Testis (tissue), 2 donors: ENCODE results near the gene MYBPC3.

ENCODE experiments used
- POLR2A ChIP-seq: fragments of 450-650 bp; IDR thresholded peaks from one replicate; pipeline ENCODE4 v1.6.1; 2017; ENCODE audit warnings: antibody characterized with exemption, mild to moderate bottlenecking, moderate library complexity
- TF ChIP-seq, protein P1 (sequence below), 3 experiments: fragments of 450-650 bp in 2 of 3; fragments of 200-600 bp in 1 of 3; sonication (generic) in 1 of 3; IDR thresholded peaks; one replicate each; pipeline ENCODE4 v1.5.1; 2016 to 2019; ENCODE audit warnings: antibody characterized with exemption in 3 of 3, mild to moderate bottlenecking in 2 of 3, moderate library complexity in 1 of 3

DNA sequence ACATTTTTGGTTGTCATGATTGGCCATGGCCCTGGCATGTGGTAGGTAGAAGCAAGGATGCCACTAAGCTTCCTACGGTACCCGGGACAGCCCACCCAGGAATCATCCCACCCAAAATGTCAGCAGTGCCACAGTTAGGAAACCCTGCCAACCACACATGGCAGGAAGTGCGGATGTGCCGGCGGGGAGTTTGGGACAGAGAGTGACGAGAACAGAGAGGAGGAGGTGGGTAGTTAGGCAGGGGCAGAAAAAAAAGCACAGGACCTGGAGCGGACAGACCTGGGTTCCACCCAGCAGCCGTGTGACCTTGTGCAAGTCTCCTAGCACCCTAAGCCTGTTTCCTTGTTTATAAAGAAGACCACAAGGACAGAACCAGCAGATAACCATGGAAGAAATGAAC is 22.5 kb upstream of the MYBPC3 start:
- TF ChIP-seq, protein P1, sequence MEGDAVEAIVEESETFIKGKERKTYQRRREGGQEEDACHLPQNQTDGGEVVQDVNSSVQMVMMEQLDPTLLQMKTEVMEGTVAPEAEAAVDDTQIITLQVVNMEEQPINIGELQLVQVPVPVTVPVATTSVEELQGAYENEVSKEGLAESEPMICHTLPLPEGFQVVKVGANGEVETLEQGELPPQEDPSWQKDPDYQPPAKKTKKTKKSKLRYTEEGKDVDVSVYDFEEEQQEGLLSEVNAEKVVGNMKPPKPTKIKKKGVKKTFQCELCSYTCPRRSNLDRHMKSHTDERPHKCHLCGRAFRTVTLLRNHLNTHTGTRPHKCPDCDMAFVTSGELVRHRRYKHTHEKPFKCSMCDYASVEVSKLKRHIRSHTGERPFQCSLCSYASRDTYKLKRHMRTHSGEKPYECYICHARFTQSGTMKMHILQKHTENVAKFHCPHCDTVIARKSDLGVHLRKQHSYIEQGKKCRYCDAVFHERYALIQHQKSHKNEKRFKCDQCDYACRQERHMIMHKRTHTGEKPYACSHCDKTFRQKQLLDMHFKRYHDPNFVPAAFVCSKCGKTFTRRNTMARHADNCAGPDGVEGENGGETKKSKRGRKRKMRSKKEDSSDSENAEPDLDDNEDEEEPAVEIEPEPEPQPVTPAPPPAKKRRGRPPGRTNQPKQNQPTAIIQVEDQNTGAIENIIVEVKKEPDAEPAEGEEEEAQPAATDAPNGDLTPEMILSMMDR (IDR thresholded peaks at IDR 0.05), result no peak
- no peak for TF ChIP-seq POLR2A
